ENCODE measurements around the gene HGF. TPM values are rescaled to one million over a fixed set of nuclear protein-coding genes. Genes with fewer than 3 reads are reported as not detected.

HGF gene
- polyA plus RNA-seq, 3 donors, result 18.6 to 24.0 (median 18.9) TPM

GRCh38 chr7:81659697-81660395, 110.0 kb downstream of the HGF start:
- whole genome bisulfite sequencing (ENCODE audit: insufficient coverage), result 92% methylated on average over 2 of the region's 3 CpGs
- H3K4me1 ChIP-seq (ENCODE audit: control insufficient read depth in 1 of 2, insufficient read depth in 2 of 2, low read length in 2 of 2), result no peaks in the 10 kb centered on the region
- Mint-ChIP-seq H3K36me3 (no peaks in the 10 kb centered on the region), H3K27ac (no peak overlapping the region), H3K27me3 (ENCODE audit: low read depth in 3 of 3) (peaks cover 0 to under 1% (median 0%) of the 10 kb centered on the region in 3 donors), H3K4me1 (no peaks in the 10 kb centered on the region), H3K9me3 (peaks cover 3 to 11% (median 6%) of the 10 kb centered on the region in 7 donors), H3K4me3 (no peak overlapping the region)
- no peaks in the 10 kb centered on the region for H3K79me2 ChIP-seq (ENCODE audit: insufficient read depth, low read length)
- no peak for TF ChIP-seq CTCF (IDR thresholded peaks at IDR 0.05)
- H2AFZ ChIP-seq (ENCODE audit: insufficient read depth, low read depth, low read length, poor library complexity, severe bottlenecking), result no peak overlapping the region
- H3K27ac ChIP-seq (ENCODE audit: low read depth in 1 of 2, low read length in 2 of 2), result no peak overlapping the region
- no peak overlapping the region for H3K9ac ChIP-seq (ENCODE audit: insufficient read depth, low read length, poor library complexity, severe bottlenecking)
- no peak overlapping the region for H3K4me3 ChIP-seq (replicated peaks in 1 of 3; ENCODE audit: low read depth in 2 of 3, low read length in 3 of 3)
- no peaks in the 10 kb centered on the region for H3K36me3 ChIP-seq (replicated peaks in 1 of 2; ENCODE audit: control insufficient read depth in 1 of 2, insufficient read depth in 2 of 2, low read length in 2 of 2)
- H4K20me1 ChIP-seq (ENCODE audit: insufficient read depth, low read length), result no peaks in the 10 kb centered on the region
- no peaks in the 10 kb centered on the region for H3K27me3 ChIP-seq (ENCODE audit: control insufficient read depth in 2 of 2, insufficient read depth in 2 of 2, low read length in 2 of 2)
- intact Hi-C loops (cut with micrococcal nuclease), result no loop called here
- H3K9me3 ChIP-seq (replicated peaks in 1 of 2; ENCODE audit: control insufficient read depth in 1 of 2, insufficient read depth in 1 of 2, low read length in 2 of 2), result peaks cover 0 to 5% of the 10 kb centered on the region in 2 donors
- DNase-seq, result no peak
- H3K4me2 ChIP-seq (replicated peaks; ENCODE audit: extremely low read depth, low read length, poor library complexity, severe bottlenecking), result no peak overlapping the region

GRCh38 chr7:81657551-81657950, 112.3 kb downstream of the HGF start:
- Mint-ChIP-seq H3K9me3 (peaks cover 6 to 17% (median 9%) of the 10 kb centered on the region in 7 donors), H3K27me3 (ENCODE audit: low read depth in 3 of 3) (peaks cover 0 to 1% (median 0%) of the 10 kb centered on the region in 3 donors), H3K27ac (no peak overlapping the region), H3K4me3 (no peak overlapping the region), H3K36me3 (no peaks in the 10 kb centered on the region), H3K4me1 (no peaks in the 10 kb centered on the region)
- Histone ChIP-seq H3K4me2 (replicated peaks; ENCODE audit: extremely low read depth, low read length, poor library complexity, severe bottlenecking) (no peak overlapping the region), H3K36me3 (replicated peaks in 1 of 2; ENCODE audit: control insufficient read depth in 1 of 2, insufficient read depth in 2 of 2, low read length in 2 of 2) (no peaks in the 10 kb centered on the region), H3K9ac (ENCODE audit: insufficient read depth, low read length, poor library complexity, severe bottlenecking) (no peak overlapping the region), H3K9me3 (replicated peaks in 1 of 2; ENCODE audit: control insufficient read depth in 1 of 2, insufficient read depth in 1 of 2, low read length in 2 of 2) (peaks cover 0 to 9% of the 10 kb centered on the region in 2 donors), H4K20me1 (ENCODE audit: insufficient read depth, low read length) (no peaks in the 10 kb centered on the region), H2AFZ (ENCODE audit: insufficient read depth, low read depth, low read length, poor library complexity, severe bottlenecking) (no peak overlapping the region), H3K27me3 (ENCODE audit: control insufficient read depth in 2 of 2, insufficient read depth in 2 of 2, low read length in 2 of 2) (no peaks in the 10 kb centered on the region), H3K27ac (ENCODE audit: low read depth in 1 of 2, low read length in 2 of 2) (no peak overlapping the region), H3K4me3 (replicated peaks in 1 of 3; ENCODE audit: low read depth in 2 of 3, low read length in 3 of 3) (no peak overlapping the region), H3K4me1 (ENCODE audit: control insufficient read depth in 1 of 2, insufficient read depth in 2 of 2, low read length in 2 of 2) (no peaks in the 10 kb centered on the region), H3K79me2 (ENCODE audit: insufficient read depth, low read length) (no peaks in the 10 kb centered on the region)
- intact Hi-C loops (cut with micrococcal nuclease), result no loop called here
- DNase-seq, result no peak
- no peak for TF ChIP-seq CTCF (IDR thresholded peaks at IDR 0.05)
